Subcutaneous abdominal adipose tissue (tissue), 5 donors: ENCODE data around the gene ERAP2.

Experiments
- H3K27ac ChIP-seq: one replicate; pipeline ENCODE4 v1.7.0; 2013; ENCODE audit warnings: low read depth, mild to moderate bottlenecking, inconsistent platforms, low read length, moderate library complexity
- H3K27me3 ChIP-seq, 5 donors: one replicate each; pipeline ENCODE4 v1.7.0; 2013; ENCODE audit warnings: low read length in 5 of 5, inconsistent platforms in 1 of 5; ENCODE audit not compliant: control insufficient read depth in 5 of 5, insufficient read depth in 4 of 5
- H3K36me3 ChIP-seq, 5 donors: one replicate each; pipeline ENCODE4 v1.7.0; 2013; ENCODE audit warnings: low read length in 5 of 5; ENCODE audit not compliant: control insufficient read depth in 5 of 5, insufficient read depth in 5 of 5
- H3K4me1 ChIP-seq, 5 donors: one replicate each; pipeline ENCODE4 v1.7.0; 2013; ENCODE audit warnings: low read length in 5 of 5, mild to moderate bottlenecking in 3 of 5, moderate library complexity in 1 of 5; ENCODE audit not compliant: control insufficient read depth in 5 of 5, insufficient read depth in 5 of 5
- H3K4me3 ChIP-seq, 5 donors: one replicate each; pipeline ENCODE4 v1.7.0; 2013; ENCODE audit warnings: low read length in 5 of 5, low read depth in 1 of 5
- H3K9ac ChIP-seq, 5 donors: one replicate each; pipeline ENCODE4 v1.7.0; 2013; ENCODE audit warnings: low read length in 5 of 5, mild to moderate bottlenecking in 4 of 5, moderate library complexity in 3 of 5
- H3K9me3 ChIP-seq, 5 donors: one replicate each; pipeline ENCODE4 v1.7.0; 2013; ENCODE audit warnings: low read length in 5 of 5; ENCODE audit not compliant: control insufficient read depth in 5 of 5
- donor health status: healthy.
- donor health status: healthy.
- donor health status: healthy.
- donor health status: healthy.
- donor health status: healthy.

The ERAP2 gene

DNA sequence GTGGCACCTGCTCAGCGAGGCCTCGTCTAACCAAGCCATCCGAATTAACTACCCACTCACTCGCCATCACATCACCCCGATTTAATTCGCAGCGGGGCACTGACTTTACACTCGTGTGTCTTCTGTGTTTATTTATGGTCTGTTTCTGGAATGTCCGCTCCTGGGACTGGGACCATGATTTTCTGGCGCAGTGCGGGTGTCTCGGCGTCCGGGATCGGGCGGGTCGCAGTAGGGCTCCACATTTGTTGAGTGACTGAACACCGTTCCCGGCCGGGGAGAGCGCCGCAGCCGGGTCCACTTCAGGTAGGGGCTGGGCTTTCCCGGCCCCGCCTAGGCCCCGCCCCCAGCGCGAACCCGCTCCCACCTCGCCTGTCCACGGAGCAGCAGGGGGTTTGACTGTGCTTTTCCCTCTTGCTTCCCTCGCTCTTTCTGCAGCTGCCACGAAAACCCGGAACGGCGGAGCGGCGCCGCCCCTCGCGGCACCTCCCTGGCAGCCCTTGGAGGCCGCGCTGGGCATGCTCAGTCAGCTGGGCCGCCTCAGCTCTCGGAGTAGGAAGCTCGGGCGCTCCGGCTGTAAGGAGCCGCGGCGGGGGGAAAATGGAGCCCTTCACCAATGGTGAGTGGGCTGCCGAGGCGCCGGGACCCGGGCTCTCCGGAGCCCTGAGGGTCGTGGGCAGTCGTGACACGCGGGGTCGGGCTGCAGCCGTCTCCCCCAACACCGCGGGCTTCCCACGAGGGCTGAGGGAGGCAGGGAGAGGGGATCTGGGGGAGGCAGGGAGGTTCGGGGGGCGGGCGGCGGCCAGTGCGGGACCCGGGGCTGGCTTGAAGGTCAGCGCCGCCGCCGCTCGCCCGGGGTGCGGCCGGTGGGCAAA is 59.5 kb downstream of the ERAP2 start, which contains the start of gene LNPEP:
LNPEP (plus strand) TSS at position 522 of the 872 bp plus-strand sequence; CDS start at position 598, 76 bp downstream.
- peak within 1 kb of the TSS; percentile 91 for H3K27ac ChIP-seq
- peak within 1 kb of the TSS; percentile 57 to 95 (median 92) for H3K9ac ChIP-seq
- no peaks in the 10 kb centered on the region for H3K36me3 ChIP-seq
- peak within 1 kb of the TSS; percentile 83 to 99 (median 97) for H3K4me3 ChIP-seq
- H3K9me3 ChIP-seq = no peaks in the 10 kb centered on the region
- H3K4me1 ChIP-seq = peaks cover 3 to 58% (median 55%) of the 10 kb centered on the region in 5 donors
- no peaks in the 10 kb centered on the region for H3K27me3 ChIP-seq

DNA sequence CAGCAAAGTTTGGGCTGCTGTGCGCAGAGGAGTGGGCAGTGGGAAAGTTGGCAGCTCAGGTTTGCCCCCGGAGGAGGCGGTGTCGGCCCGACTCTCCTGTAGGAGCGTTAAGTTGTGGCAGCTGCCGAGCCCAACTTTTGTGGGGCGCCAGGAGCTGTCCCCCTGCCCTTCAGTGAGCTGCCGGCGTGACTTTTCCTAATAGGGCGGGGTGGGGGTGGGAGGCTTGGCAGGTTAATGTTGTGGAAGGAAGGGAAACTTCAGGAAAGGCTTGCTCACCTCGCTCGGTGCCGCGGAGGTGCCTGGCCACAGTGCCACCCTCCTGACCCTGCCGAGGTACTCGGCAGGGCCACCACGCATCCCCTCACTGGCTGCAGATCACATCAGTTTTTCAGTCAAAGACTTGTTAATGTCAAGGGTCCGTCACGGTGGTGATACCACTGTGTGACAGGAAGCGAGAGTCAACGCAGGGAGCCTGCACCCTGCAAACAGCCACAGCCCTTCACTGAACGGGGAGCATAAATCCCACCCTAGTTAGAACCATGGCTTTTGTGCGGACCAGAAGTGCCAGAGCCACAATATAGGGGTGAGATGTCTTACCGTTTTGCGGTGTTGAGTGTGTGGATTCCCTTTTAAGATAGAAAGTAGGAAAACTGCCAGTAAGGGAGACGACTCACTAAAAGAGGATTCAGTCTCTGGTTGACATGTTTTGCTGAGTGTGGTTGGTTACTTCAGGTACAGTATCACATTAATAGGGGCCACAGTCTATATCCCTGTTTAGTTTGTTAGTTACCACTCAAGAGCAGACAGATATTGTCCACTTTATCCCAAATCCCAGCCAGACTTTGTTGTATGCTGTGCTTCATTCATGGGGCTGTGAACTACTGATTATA is 60.4 kb downstream of the ERAP2 start:
- peaks cover 0 to 2% (median 0%) of the 10 kb centered on the region in 5 donors for H3K36me3 ChIP-seq
- no peaks in the 10 kb centered on the region for H3K27me3 ChIP-seq
- H3K4me1 ChIP-seq = peaks cover 3 to 55% (median 49%) of the 10 kb centered on the region in 5 donors
- peak overlapping the region; percentile 57 to 95 (median 92) for H3K9ac ChIP-seq
- H3K4me3 ChIP-seq = peak overlapping the region; percentile 83 to 98 (median 95)
- H3K27ac ChIP-seq = peak overlapping the region; percentile 91
- no peaks in the 10 kb centered on the region for H3K9me3 ChIP-seq

DNA sequence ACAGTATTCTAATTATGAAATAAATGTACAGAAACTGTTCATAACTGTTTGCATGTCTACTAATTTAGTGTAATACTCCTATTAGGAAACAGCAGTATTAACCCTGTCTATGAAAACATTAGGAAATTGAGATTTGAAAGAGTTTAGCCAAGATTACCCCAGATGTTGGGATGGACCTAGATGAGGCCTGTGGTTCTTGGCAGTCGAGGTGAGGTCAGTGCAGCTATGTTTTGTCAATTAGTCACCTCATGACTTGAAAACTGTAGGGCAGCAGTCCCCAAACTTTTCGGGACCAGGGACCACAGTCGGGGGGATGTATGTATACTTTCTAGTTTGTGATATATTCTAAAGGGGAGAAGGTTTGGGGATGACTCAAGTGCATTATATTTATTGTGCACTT is 64.3 kb downstream of the ERAP2 start:
- Histone ChIP-seq H3K27me3 (no peaks in the 10 kb centered on the region), H3K36me3 (peaks cover 0 to 4% (median 0%) of the 10 kb centered on the region in 5 donors), H3K9ac (peak overlapping the region in 1 of 5 donors; percentile 20), H3K9me3 (no peaks in the 10 kb centered on the region), H3K4me1 (peaks cover 0 to 38% (median 27%) of the 10 kb centered on the region in 5 donors), H3K4me3 (no peak overlapping the region), H3K27ac (peak overlapping the region; percentile 16)

DNA sequence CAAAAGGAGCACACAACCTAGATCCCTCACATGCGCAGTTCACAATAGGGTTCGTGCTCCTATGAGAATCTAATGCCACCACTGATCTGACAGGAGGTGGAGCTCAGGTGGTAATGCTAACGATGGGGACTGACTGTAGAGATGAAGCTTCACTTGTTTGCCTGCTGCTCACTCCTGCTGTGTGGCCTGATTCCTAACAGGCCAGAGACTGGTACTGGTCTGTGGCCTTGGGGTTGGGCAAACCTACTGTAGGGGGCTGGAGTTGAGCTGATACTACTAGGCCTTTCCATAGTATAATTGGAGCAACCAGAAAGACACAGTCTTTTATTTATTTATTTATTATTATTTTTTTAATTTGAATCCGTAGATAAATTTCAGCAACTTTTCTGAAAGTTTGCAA is 64.8 kb downstream of the ERAP2 start:
- Histone ChIP-seq H3K9me3 (no peaks in the 10 kb centered on the region), H3K4me3 (no peak overlapping the region), H3K36me3 (peaks cover 0 to 4% (median 0%) of the 10 kb centered on the region in 5 donors), H3K27me3 (no peaks in the 10 kb centered on the region), H3K9ac (no peak overlapping the region), H3K4me1 (peaks cover 0 to 38% (median 26%) of the 10 kb centered on the region in 5 donors), H3K27ac (no peak overlapping the region)

DNA sequence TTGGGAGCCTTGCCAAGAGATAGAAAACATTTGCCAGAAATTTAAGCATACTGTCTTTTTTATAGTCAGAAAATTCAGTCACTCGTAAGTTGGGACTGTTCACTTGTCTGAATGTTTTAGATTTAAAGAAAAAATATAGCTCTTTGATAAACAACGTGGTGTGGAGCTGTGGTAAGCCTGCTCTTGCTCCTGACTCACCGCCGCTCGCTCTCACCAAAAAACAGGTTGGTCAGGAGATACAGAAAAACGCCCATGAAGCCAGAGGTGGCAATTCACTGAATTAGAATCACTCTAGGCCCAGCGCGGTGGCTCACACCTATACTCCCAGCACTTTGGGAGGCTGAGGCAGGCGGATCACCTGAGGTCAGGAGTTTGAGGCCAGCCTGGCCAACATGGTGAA is 65.8 kb downstream of the ERAP2 start:
- Histone ChIP-seq H3K4me1 (peaks cover 0 to 32% (median 21%) of the 10 kb centered on the region in 5 donors), H3K36me3 (peaks cover 0 to 4% (median 0%) of the 10 kb centered on the region in 5 donors), H3K9ac (no peak overlapping the region), H3K27ac (peak overlapping the region; percentile 37), H3K27me3 (no peaks in the 10 kb centered on the region), H3K9me3 (no peaks in the 10 kb centered on the region), H3K4me3 (no peak overlapping the region)

DNA sequence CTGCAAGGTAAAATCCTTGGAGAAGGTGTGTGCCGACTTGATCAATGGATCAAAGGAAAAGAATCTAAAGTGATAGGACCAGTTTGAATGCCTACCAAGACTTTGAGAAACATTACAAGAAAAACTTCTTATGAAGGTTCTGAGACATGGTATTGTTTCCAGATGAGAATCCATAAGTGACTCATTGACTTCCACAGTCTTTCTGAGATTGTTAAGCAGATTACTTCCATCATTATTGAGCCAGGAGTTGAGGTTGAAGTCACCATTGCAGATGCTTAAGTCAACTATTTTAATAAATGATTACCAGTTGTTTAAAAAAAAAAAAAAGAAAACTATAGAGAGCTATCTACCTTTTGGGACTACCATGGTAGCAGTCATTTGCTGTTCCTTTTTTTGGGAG is 66.6 kb downstream of the ERAP2 start:
- Histone ChIP-seq H3K27me3 (no peaks in the 10 kb centered on the region), H3K4me3 (no peak overlapping the region), H3K9me3 (no peaks in the 10 kb centered on the region), H3K36me3 (peaks cover 0 to 4% (median 0%) of the 10 kb centered on the region in 5 donors), H3K27ac (no peak overlapping the region), H3K9ac (no peak overlapping the region), H3K4me1 (peaks cover 0 to 24% (median 13%) of the 10 kb centered on the region in 5 donors)

DNA sequence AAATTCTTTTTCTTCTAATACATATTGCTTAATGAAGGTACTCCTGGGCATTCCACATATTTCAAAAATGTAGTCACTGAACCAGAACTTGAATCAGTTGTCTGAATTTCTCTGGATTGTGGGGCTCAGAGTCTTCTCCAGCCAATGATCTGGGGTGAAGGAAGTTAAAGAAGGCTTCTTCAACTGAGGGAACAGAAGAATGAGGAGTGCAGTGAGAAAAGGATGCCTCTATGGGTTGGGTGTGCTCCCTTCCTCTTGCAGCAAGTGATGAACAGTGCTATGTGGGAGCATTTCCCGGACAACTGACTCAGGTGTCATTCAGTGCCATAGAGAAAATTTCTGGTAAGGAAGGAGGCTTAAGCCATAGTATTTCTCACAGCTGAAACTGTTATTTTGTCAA is 67.5 kb downstream of the ERAP2 start:
- no peaks in the 10 kb centered on the region for H3K9me3 ChIP-seq
- H3K27me3 ChIP-seq = no peaks in the 10 kb centered on the region
- no peak overlapping the region for H3K27ac ChIP-seq
- H3K9ac ChIP-seq = no peak overlapping the region
- peaks cover 0 to 4% (median 0%) of the 10 kb centered on the region in 5 donors for H3K36me3 ChIP-seq
- no peak overlapping the region for H3K4me3 ChIP-seq
- peaks cover 0 to 15% (median 5%) of the 10 kb centered on the region in 5 donors for H3K4me1 ChIP-seq

DNA sequence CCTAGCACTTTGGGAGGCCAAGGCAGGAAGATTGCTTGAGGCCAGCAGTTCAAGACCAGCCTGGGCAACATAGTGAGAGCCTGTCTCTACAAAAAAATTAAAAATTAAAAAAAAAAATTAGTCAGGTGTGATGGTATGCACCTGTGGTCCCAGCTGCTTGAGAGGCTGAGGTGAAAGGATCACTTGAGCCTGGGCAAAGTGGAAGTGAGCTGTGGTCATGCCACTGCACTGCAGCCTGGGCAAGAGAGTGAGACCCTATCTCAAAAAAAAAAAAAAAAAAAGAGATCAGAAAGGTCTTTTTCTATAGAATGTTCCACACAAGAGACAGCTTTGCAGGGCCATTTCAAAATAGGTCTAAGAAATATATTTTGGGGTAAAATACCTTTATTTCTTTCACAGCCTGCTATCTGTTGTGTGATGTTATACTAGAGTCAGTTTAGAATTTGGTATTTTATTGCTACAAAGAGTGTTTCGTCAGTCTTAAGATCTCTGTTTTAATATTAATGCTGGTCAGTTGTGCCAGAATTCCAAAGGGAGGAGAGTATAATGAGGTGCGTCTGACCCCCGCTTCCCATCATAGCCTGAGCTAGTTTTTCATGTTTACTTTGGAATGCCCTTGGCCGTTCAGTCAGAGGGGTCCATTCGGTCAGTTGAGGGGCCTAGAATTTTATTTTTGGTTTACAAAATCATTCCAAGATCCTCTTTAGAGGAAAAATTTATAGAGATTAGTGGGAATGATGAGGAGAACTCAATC is 69.0 kb downstream of the ERAP2 start:
- no peak overlapping the region for H3K4me3 ChIP-seq
- H3K9me3 ChIP-seq = no peaks in the 10 kb centered on the region
- H3K9ac ChIP-seq = no peak overlapping the region
- peaks cover 0 to 17% (median 10%) of the 10 kb centered on the region in 5 donors for H3K4me1 ChIP-seq
- peaks cover 0 to 4% (median 0%) of the 10 kb centered on the region in 5 donors for H3K36me3 ChIP-seq
- no peak overlapping the region for H3K27ac ChIP-seq
- no peaks in the 10 kb centered on the region for H3K27me3 ChIP-seq

DNA sequence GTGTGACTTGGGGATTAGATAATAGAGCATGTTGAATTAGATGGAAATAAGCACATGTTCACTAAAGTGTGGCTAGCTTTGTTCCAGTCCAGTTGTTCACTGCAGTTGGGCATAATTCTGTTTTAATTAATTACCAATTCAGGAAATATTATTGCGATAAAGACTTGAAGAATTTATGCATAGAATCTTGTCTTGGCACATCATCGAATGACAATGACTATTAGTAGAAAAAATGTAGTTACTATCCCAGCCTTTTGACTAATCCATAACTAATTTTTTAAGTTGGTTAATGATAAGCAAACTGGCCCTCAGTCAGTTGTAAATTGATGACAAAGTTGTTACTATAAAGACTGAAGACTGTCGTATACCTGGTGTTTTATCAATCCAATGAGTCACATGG is 70.1 kb downstream of the ERAP2 start:
- H3K4me1 ChIP-seq = peaks cover 0 to 14% (median 10%) of the 10 kb centered on the region in 5 donors

More for the DNA sequence above, 70.1 kb downstream of the ERAP2 start:
- H3K9ac ChIP-seq = no peak overlapping the region
- H3K9me3 ChIP-seq = no peaks in the 10 kb centered on the region
- no peaks in the 10 kb centered on the region for H3K27me3 ChIP-seq
- no peak overlapping the region for H3K27ac ChIP-seq
- H3K4me3 ChIP-seq = no peak overlapping the region
- peaks cover 0 to 4% (median 0%) of the 10 kb centered on the region in 5 donors for H3K36me3 ChIP-seq
